HEK293 (cell line): ENCODE results near the gene TFG.

ENCODE experiments used
- CTCF ChIA-PET: fragments of 350-600 bp; formaldehyde crosslinking; extraction: SDS; loops from one replicate; lab custom pipeline; 2021; ENCODE audit warnings: antibody characterized with exemption; lab: Yijun Ruan, JAX
- POLR2A ChIA-PET: fragments of 300-600 bp; formaldehyde crosslinking; extraction: SDS; loops from one replicate; lab custom pipeline; 2020; ENCODE audit warnings: antibody characterized with exemption, inconsistent platforms; lab: Yijun Ruan, JAX
- H3K27ac ChIP-seq: fragments of 200-500 bp; sonication (Bioruptor generic); 2 replicates; pipeline ENCODE4 v1.5.1; 2014; ENCODE audit warnings: low read depth, low read length, control low read depth, inconsistent platforms; ENCODE audit errors: extremely low read depth
- H3K36me3 ChIP-seq, 2 experiments: fragments of 200-500 bp in 1 of 2; sonication (Bioruptor generic) in 1 of 2; 1 replicate in 1 of 2; 2 replicates in 1 of 2; pipeline ENCODE4 v1.5.1; 2014 to 2017; ENCODE audit warnings: inconsistent platforms in 2 of 2, low read length in 2 of 2; ENCODE audit not compliant: control insufficient read depth in 2 of 2, insufficient read depth in 1 of 2
- H3K4me1 ChIP-seq: fragments of 200-500 bp; sonication (Bioruptor generic); 2 replicates; pipeline ENCODE4 v1.5.1; 2014; ENCODE audit warnings: mild to moderate bottlenecking, low read length, inconsistent platforms; ENCODE audit not compliant: control insufficient read depth, insufficient read depth
- H3K4me3 ChIP-seq: 2 replicates; pipeline ENCODE4 v1.5.1; 2011; ENCODE audit warnings: low read depth, mild to moderate bottlenecking, control low read depth, low read length, moderate library complexity
- H3K9me3 ChIP-seq: fragments of 200-500 bp; sonication (Bioruptor generic); 2 replicates; pipeline ENCODE4 v1.5.1; 2014; ENCODE audit warnings: low read depth, low read length, inconsistent platforms; ENCODE audit not compliant: control insufficient read depth, insufficient read depth
- BCL11A ChIP-seq: fragments of 450-650 bp; formaldehyde crosslinking; IDR thresholded peaks from 2 replicates; pipeline ENCODE4 v1.5.1; 2016; ENCODE audit warnings: low read depth, missing biosample characterization, missing genetic modification characterization
- GFI1B ChIP-seq: fragments of 450-650 bp; formaldehyde crosslinking; IDR thresholded peaks from 2 replicates; pipeline ENCODE4 v1.5.1; 2016; ENCODE audit warnings: missing biosample characterization, missing genetic modification characterization
- HOXA7 ChIP-seq: sonication (generic); formaldehyde crosslinking; IDR thresholded peaks from 2 replicates; pipeline ENCODE4 v1.8.1; 2022; ENCODE audit warnings: missing genetic modification reagents, borderline replicate concordance
- MZF1 ChIP-seq: fragments of 450-650 bp; formaldehyde crosslinking; IDR thresholded peaks from 2 replicates; pipeline ENCODE4 v1.5.1; 2017; ENCODE audit warnings: missing biosample characterization, missing genetic modification characterization, borderline replicate concordance
- SP3 ChIP-seq: fragments of 450-650 bp; formaldehyde crosslinking; IDR thresholded peaks from 2 replicates; pipeline ENCODE4 v1.5.1; 2016; ENCODE audit warnings: missing biosample characterization, missing genetic modification characterization
- ZFHX2 ChIP-seq: fragments of 450-650 bp; formaldehyde crosslinking; conservative IDR thresholded peaks from 2 replicates; pipeline ENCODE4 v1.5.1; 2016; ENCODE audit warnings: missing biosample characterization, missing genetic modification characterization
- ZNF132 ChIP-seq: fragments of 450-650 bp; formaldehyde crosslinking; IDR thresholded peaks from 2 replicates; pipeline ENCODE4 v1.5.1; 2017; ENCODE audit warnings: missing biosample characterization, missing genetic modification characterization, borderline replicate concordance
- ZNF133 ChIP-seq: fragments of 450-650 bp; formaldehyde crosslinking; IDR thresholded peaks from 2 replicates; pipeline ENCODE4 v1.5.1; 2016; ENCODE audit warnings: missing biosample characterization, missing genetic modification characterization
- ZNF138 ChIP-seq: fragments of 450-650 bp; formaldehyde crosslinking; IDR thresholded peaks from 2 replicates; pipeline ENCODE4 v1.5.1; 2016; ENCODE audit warnings: missing biosample characterization, missing genetic modification characterization, borderline replicate concordance
- ZNF19 ChIP-seq: fragments of 450-650 bp; formaldehyde crosslinking; IDR thresholded peaks from 2 replicates; pipeline ENCODE4; 2016; ENCODE audit warnings: missing biosample characterization, missing genetic modification characterization, low read depth
- ZNF324 ChIP-seq: fragments of 450-650 bp; formaldehyde crosslinking; IDR thresholded peaks from 2 replicates; pipeline ENCODE4 v1.5.1; 2016; ENCODE audit warnings: missing biosample characterization, missing genetic modification characterization
- ZNF354C ChIP-seq: fragments of 450-650 bp; formaldehyde crosslinking; IDR thresholded peaks from 2 replicates; pipeline ENCODE4 v1.5.1; 2016; ENCODE audit warnings: missing biosample characterization, missing genetic modification characterization, low read depth, borderline replicate concordance
- ZNF366 ChIP-seq: fragments of 450-650 bp; formaldehyde crosslinking; conservative IDR thresholded peaks from 2 replicates; pipeline ENCODE4 v1.5.1; 2016; ENCODE audit warnings: missing biosample characterization, missing genetic modification characterization
- ZNF560 ChIP-seq: fragments of 450-650 bp; formaldehyde crosslinking; IDR thresholded peaks from 2 replicates; pipeline ENCODE4 v1.5.1; 2017; ENCODE audit warnings: missing biosample characterization, missing genetic modification characterization, borderline replicate concordance
- ZNF600 ChIP-seq: fragments of 450-650 bp; formaldehyde crosslinking; IDR thresholded peaks from 2 replicates; pipeline ENCODE4 v1.5.1; 2016; ENCODE audit warnings: missing biosample characterization, missing genetic modification characterization
- ZNF654 ChIP-seq: fragments of 450-650 bp; formaldehyde crosslinking; IDR thresholded peaks from 2 replicates; pipeline ENCODE4 v1.5.1; 2016; ENCODE audit warnings: low read depth, missing biosample characterization, missing genetic modification characterization
- ZNF76 ChIP-seq: fragments of 450-650 bp; formaldehyde crosslinking; IDR thresholded peaks from 2 replicates; pipeline ENCODE4; 2016; ENCODE audit warnings: low read depth, missing biosample characterization, missing genetic modification characterization, borderline replicate concordance
- ZNF768 ChIP-seq: fragments of 450-650 bp; formaldehyde crosslinking; IDR thresholded peaks from 2 replicates; pipeline ENCODE4 v1.5.1; 2018; ENCODE audit warnings: missing biosample characterization, mild to moderate bottlenecking, missing genetic modification characterization
- ZNF785 ChIP-seq: fragments of 450-650 bp; formaldehyde crosslinking; IDR thresholded peaks from 2 replicates; pipeline ENCODE4 v1.5.1; 2016; ENCODE audit warnings: missing biosample characterization, missing genetic modification characterization
- TF ChIP-seq, protein P1 (sequence below): fragments of 450-650 bp; formaldehyde crosslinking; IDR thresholded peaks from 2 replicates; pipeline ENCODE4 v1.5.1; 2016; ENCODE audit warnings: missing biosample characterization, missing genetic modification characterization
- TF ChIP-seq, protein P2 (sequence below): fragments of 450-650 bp; formaldehyde crosslinking; IDR thresholded peaks from 2 replicates; pipeline ENCODE4 v1.5.1; 2017; ENCODE audit warnings: missing biosample characterization, missing genetic modification characterization
- TF ChIP-seq, protein P3 (sequence below): fragments of 450-650 bp; formaldehyde crosslinking; IDR thresholded peaks from 2 replicates; pipeline ENCODE4 v1.5.1; 2017; ENCODE audit warnings: missing biosample characterization, missing genetic modification characterization
- TF ChIP-seq, protein P4 (sequence below): fragments of 450-650 bp; formaldehyde crosslinking; IDR thresholded peaks from 2 replicates; pipeline ENCODE4 v1.5.1; 2016; ENCODE audit warnings: missing biosample characterization, missing genetic modification characterization
- TF ChIP-seq, protein P5 (sequence below): fragments of 450-650 bp; formaldehyde crosslinking; IDR thresholded peaks from 2 replicates; pipeline ENCODE4 v1.5.0; 2017; ENCODE audit warnings: missing biosample characterization, missing genetic modification characterization, borderline replicate concordance
- TF ChIP-seq, protein P6 (sequence below): fragments of 450-650 bp; formaldehyde crosslinking; IDR thresholded peaks from 2 replicates; pipeline ENCODE4 v1.5.1; 2016; ENCODE audit warnings: missing biosample characterization, missing genetic modification characterization

The TFG gene

DNA sequence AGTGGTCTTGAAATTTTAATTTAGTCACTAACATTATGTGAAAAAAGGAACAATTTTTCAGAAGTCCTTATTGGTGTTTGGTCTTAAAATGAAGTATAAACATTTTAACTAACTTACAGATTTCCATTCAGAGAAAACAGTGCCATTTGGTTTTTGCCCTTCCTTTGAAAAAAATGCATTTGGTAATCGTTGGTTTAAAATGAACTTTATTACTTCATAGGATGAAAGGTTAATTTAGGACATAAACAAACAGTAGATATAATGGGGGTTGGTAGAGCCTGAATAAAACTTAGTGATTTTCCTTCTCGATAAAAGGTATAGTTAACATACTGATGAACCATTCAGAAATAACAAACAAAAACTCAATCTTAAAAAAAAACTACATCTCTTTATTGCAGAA lies 39.7 kb downstream of the TFG start:
- H3K36me3 ChIP-seq: peaks cover 9 to 86% of the 10 kb centered on the region in 2 experiments; a peak in 2 of 3 replicates
- H3K9me3 ChIP-seq: no peaks in the 10 kb centered on the region
- ChIA-PET CTCF (interaction anchor here (0.6 to 2.1 kb wide), 2 partner anchors 11 to 13 kb away, joined by 3 to 5 read pairs; no protein-coding TSS in a partner anchor), POLR2A (no interaction called here)
- H3K4me3 ChIP-seq: no peak overlapping the region
- TF ChIP-seq ZFHX2 (tag by site-specific recombination) (no peak), ZNF768 (no peak), BCL11A (tag by site-specific recombination) (no peak), GFI1B (no peak), MZF1 (no peak), HOXA7 (no peak), ZNF19 (tag by site-specific recombination) (no peak), ZNF354C (tag by site-specific recombination) (no peak), ZNF76 (tag by site-specific recombination) (no peak), ZNF133 (tag by site-specific recombination) (no peak), SP3 (no peak)
- TF ChIP-seq, protein P1, sequence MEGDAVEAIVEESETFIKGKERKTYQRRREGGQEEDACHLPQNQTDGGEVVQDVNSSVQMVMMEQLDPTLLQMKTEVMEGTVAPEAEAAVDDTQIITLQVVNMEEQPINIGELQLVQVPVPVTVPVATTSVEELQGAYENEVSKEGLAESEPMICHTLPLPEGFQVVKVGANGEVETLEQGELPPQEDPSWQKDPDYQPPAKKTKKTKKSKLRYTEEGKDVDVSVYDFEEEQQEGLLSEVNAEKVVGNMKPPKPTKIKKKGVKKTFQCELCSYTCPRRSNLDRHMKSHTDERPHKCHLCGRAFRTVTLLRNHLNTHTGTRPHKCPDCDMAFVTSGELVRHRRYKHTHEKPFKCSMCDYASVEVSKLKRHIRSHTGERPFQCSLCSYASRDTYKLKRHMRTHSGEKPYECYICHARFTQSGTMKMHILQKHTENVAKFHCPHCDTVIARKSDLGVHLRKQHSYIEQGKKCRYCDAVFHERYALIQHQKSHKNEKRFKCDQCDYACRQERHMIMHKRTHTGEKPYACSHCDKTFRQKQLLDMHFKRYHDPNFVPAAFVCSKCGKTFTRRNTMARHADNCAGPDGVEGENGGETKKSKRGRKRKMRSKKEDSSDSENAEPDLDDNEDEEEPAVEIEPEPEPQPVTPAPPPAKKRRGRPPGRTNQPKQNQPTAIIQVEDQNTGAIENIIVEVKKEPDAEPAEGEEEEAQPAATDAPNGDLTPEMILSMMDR (tag by site-specific recombination): no peak
- H3K27ac ChIP-seq: no peak overlapping the region
- no peaks in the 10 kb centered on the region for H3K4me1 ChIP-seq

DNA sequence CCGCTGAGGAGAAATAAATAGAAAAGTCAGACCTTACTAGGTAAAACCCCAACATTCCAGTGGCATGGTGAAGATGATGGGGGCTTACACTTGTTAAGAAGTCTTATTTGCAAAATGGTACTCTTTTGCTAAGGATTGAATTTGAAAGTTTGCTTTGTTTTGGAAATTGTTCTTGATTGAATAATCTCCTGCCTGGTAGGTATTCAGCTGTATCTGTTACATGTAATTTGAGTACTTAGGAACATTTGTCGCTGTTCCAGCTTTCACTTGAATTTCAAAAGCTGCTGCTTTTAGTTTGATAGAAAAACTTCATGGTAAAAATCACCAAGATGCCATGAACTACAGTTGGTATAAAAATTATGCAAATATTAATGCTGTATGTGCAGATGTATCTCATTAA lies 44.6 kb downstream of the TFG start:
- H3K4me1 ChIP-seq: no peaks in the 10 kb centered on the region
- CTCF ChIA-PET: interaction anchor here (0.6 kb wide), 2 partner anchors 28 to 636 kb away, joined by 4 read pairs; no protein-coding TSS in a partner anchor
- POLR2A ChIA-PET: no interaction called here
- H3K4me3 ChIP-seq: no peak overlapping the region
- peaks cover 0 to 50% of the 10 kb centered on the region in 2 experiments; a peak in 1 of 3 replicates for H3K36me3 ChIP-seq
- H3K9me3 ChIP-seq: no peaks in the 10 kb centered on the region
- H3K27ac ChIP-seq: no peak overlapping the region
- TF ChIP-seq ZNF132 (no peak), ZNF138 (no peak), ZNF560 (tag by site-specific recombination) (no peak), ZNF785 (no peak), ZNF324 (tag by site-specific recombination) (no peak), ZNF600 (no peak), ZNF654 (tag by site-specific recombination) (no peak), ZNF366 (tag by site-specific recombination) (no peak)
- TF ChIP-seq, protein P2, sequence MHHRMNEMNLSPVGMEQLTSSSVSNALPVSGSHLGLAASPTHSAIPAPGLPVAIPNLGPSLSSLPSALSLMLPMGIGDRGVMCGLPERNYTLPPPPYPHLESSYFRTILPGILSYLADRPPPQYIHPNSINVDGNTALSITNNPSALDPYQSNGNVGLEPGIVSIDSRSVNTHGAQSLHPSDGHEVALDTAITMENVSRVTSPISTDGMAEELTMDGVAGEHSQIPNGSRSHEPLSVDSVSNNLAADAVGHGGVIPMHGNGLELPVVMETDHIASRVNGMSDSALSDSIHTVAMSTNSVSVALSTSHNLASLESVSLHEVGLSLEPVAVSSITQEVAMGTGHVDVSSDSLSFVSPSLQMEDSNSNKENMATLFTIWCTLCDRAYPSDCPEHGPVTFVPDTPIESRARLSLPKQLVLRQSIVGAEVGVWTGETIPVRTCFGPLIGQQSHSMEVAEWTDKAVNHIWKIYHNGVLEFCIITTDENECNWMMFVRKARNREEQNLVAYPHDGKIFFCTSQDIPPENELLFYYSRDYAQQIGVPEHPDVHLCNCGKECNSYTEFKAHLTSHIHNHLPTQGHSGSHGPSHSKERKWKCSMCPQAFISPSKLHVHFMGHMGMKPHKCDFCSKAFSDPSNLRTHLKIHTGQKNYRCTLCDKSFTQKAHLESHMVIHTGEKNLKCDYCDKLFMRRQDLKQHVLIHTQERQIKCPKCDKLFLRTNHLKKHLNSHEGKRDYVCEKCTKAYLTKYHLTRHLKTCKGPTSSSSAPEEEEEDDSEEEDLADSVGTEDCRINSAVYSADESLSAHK (tag by site-specific recombination): no peak
- TF ChIP-seq, protein P3, sequence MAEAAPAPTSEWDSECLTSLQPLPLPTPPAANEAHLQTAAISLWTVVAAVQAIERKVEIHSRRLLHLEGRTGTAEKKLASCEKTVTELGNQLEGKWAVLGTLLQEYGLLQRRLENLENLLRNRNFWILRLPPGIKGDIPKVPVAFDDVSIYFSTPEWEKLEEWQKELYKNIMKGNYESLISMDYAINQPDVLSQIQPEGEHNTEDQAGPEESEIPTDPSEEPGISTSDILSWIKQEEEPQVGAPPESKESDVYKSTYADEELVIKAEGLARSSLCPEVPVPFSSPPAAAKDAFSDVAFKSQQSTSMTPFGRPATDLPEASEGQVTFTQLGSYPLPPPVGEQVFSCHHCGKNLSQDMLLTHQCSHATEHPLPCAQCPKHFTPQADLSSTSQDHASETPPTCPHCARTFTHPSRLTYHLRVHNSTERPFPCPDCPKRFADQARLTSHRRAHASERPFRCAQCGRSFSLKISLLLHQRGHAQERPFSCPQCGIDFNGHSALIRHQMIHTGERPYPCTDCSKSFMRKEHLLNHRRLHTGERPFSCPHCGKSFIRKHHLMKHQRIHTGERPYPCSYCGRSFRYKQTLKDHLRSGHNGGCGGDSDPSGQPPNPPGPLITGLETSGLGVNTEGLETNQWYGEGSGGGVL (tag by site-specific recombination): no peak
- TF ChIP-seq, protein P4, sequence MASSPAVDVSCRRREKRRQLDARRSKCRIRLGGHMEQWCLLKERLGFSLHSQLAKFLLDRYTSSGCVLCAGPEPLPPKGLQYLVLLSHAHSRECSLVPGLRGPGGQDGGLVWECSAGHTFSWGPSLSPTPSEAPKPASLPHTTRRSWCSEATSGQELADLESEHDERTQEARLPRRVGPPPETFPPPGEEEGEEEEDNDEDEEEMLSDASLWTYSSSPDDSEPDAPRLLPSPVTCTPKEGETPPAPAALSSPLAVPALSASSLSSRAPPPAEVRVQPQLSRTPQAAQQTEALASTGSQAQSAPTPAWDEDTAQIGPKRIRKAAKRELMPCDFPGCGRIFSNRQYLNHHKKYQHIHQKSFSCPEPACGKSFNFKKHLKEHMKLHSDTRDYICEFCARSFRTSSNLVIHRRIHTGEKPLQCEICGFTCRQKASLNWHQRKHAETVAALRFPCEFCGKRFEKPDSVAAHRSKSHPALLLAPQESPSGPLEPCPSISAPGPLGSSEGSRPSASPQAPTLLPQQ (tag by site-specific recombination): no peak
- TF ChIP-seq, protein P5, sequence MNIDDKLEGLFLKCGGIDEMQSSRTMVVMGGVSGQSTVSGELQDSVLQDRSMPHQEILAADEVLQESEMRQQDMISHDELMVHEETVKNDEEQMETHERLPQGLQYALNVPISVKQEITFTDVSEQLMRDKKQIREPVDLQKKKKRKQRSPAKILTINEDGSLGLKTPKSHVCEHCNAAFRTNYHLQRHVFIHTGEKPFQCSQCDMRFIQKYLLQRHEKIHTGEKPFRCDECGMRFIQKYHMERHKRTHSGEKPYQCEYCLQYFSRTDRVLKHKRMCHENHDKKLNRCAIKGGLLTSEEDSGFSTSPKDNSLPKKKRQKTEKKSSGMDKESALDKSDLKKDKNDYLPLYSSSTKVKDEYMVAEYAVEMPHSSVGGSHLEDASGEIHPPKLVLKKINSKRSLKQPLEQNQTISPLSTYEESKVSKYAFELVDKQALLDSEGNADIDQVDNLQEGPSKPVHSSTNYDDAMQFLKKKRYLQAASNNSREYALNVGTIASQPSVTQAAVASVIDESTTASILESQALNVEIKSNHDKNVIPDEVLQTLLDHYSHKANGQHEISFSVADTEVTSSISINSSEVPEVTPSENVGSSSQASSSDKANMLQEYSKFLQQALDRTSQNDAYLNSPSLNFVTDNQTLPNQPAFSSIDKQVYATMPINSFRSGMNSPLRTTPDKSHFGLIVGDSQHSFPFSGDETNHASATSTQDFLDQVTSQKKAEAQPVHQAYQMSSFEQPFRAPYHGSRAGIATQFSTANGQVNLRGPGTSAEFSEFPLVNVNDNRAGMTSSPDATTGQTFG (tag by site-specific recombination): no peak
- TF ChIP-seq, protein P6, sequence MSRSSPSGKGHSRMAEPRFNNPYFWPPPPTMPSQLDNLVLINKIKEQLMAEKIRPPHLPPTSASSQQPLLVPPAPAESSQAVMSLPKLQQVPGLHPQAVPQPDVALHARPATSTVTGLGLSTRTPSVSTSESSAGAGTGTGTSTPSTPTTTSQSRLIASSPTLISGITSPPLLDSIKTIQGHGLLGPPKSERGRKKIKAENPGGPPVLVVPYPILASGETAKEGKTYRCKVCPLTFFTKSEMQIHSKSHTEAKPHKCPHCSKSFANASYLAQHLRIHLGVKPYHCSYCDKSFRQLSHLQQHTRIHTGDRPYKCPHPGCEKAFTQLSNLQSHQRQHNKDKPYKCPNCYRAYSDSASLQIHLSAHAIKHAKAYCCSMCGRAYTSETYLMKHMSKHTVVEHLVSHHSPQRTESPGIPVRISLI (tag by site-specific recombination): no peak
